DOHH2 (cell line): ENCODE measurements around the gene C13orf46.

Source experiments
- EZH2phosphoT487 ChIP-seq: fragments of 200-600 bp; sonication (generic); IDR thresholded peaks from 2 replicates; pipeline ENCODE4 v1.6.1; 2017; ENCODE audit warnings: borderline replicate concordance, mild to moderate bottlenecking, antibody characterized with exemption, low read length, moderate library complexity, mixed read lengths
- TF ChIP-seq, protein P1 (sequence below): fragments of 200-600 bp; sonication (generic); IDR thresholded peaks from one replicate; pipeline ENCODE4 v1.5.1; 2014; ENCODE audit warnings: antibody characterized with exemption, mild to moderate bottlenecking, low read depth, low read length; ENCODE audit not compliant: poor library complexity, severe bottlenecking

DNA sequence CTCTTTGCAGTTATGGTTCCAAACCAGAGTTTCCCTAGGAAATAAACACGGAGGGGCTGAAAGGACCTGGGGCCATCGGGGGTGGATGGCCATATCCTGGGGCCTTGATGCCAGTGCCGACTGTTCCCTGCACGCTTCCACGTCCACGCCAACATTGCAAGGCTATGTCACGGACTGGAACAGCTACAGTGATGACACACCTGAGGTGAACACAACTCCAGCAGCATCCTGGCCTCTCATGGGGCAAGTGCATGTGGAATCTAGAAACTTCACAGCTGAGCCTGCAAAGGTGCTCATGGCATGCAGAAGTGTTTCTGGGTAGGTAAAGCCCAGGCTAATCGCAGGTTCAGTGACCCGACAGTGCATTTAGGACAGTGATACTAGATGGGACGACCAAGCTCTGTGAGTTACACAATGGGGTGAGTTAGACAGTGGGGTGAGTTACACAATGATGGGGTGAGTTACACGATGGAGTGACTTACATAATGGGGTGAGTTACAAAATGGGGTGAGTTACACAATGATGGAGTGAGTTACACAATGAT, 58.0 kb downstream of the C13orf46 start:
- TF ChIP-seq, protein P1, sequence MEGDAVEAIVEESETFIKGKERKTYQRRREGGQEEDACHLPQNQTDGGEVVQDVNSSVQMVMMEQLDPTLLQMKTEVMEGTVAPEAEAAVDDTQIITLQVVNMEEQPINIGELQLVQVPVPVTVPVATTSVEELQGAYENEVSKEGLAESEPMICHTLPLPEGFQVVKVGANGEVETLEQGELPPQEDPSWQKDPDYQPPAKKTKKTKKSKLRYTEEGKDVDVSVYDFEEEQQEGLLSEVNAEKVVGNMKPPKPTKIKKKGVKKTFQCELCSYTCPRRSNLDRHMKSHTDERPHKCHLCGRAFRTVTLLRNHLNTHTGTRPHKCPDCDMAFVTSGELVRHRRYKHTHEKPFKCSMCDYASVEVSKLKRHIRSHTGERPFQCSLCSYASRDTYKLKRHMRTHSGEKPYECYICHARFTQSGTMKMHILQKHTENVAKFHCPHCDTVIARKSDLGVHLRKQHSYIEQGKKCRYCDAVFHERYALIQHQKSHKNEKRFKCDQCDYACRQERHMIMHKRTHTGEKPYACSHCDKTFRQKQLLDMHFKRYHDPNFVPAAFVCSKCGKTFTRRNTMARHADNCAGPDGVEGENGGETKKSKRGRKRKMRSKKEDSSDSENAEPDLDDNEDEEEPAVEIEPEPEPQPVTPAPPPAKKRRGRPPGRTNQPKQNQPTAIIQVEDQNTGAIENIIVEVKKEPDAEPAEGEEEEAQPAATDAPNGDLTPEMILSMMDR = no peak
- TF ChIP-seq EZH2phosphoT487 = no peak
